ENCODE results near the gene FDXR. TPM values are rescaled to one million over a fixed set of nuclear protein-coding genes. Genes with fewer than 3 reads are reported as not detected.

FDXR gene
- total RNA-seq, 1 donor from 2014 or later = 30.8 TPM

GRCh38 chr17:74840989-74841666, 31.7 kb downstream of the FDXR start:
- FAIRE-seq = no peak
- TF ChIP-seq CTCF (IDR thresholded peaks at IDR 0.05; ENCODE audit: insufficient read depth, low read length, severe bottlenecking) = no peak
- Histone ChIP-seq H3K36me3 (ENCODE audit: control insufficient read depth, insufficient read depth, low read length) (peaks cover 2% of the 10 kb centered on the region), H3K4me3 (ENCODE audit: low read depth, low read length) (no peak overlapping the region), H3K27me3 (ENCODE audit: control insufficient read depth, insufficient read depth, low read length) (no peaks in the 10 kb centered on the region)
- DNase-seq (ENCODE audit: low read depth) = peak; percentile 9

GRCh38 chr17:74839990-74840852, 32.6 kb downstream of the FDXR start:
- Histone ChIP-seq H3K27me3 (ENCODE audit: control insufficient read depth, insufficient read depth, low read length) (no peaks in the 10 kb centered on the region), H3K4me3 (ENCODE audit: low read depth, low read length) (no peak overlapping the region), H3K36me3 (ENCODE audit: control insufficient read depth, insufficient read depth, low read length) (peaks cover 5% of the 10 kb centered on the region)
- FAIRE-seq = no peak
- no peak for TF ChIP-seq CTCF (IDR thresholded peaks at IDR 0.05; ENCODE audit: insufficient read depth, low read length, severe bottlenecking)
- DNase-seq (ENCODE audit: low read depth) = no peak

GRCh38 chr17:74838274-74838673, 34.5 kb downstream of the FDXR start:
- DNase-seq (ENCODE audit: low read depth) (no peak), FAIRE-seq (no peak)
- Histone ChIP-seq H3K4me3 (ENCODE audit: low read depth, low read length) (no peak overlapping the region), H3K27me3 (ENCODE audit: control insufficient read depth, insufficient read depth, low read length) (no peaks in the 10 kb centered on the region), H3K36me3 (ENCODE audit: control insufficient read depth, insufficient read depth, low read length) (peaks cover 5% of the 10 kb centered on the region)
- no peak for TF ChIP-seq CTCF (IDR thresholded peaks at IDR 0.05; ENCODE audit: insufficient read depth, low read length, severe bottlenecking)

DNA sequence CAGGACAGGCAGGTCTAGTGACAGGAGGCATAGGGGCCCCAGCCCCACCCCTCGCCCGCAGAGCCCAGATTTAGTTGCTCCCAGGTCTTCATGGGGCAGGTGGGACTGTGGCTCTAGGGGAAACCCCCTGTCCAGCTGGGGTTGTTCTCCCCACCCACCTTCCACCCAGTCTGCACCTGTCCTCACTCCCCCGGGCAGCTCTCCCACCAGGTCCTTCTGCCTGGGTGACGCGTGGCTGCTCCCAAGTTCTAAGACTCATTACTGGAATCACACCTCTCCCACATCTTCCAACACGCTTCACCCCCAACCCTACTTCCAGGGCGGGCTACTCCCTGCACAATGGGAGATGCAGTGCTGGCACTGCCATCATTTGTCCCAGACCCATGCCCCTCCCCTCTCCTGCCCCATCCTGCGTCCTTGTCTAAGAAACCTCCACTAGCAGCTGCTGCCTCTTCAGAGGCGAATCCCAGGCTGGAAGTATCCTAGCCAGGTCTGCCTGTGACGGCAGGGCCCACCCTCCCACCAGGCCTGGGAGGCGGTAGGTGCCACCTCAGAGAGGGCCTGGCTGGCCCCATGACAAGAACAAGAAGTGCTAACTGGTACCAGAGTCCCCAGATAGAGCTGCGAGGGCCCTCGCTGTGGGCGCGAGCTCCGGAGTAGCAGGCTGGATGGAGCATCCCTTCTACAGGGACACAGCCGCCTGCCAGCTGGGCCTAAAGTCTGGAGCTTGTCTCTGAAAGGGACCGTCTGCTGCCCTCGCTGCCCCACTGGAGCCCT, 35.9 kb downstream of the FDXR start:
- DNase-seq (ENCODE audit: low read depth) (no peak), FAIRE-seq (no peak)
- Histone ChIP-seq H3K27me3 (ENCODE audit: control insufficient read depth, insufficient read depth, low read length) (no peaks in the 10 kb centered on the region), H3K4me3 (ENCODE audit: low read depth, low read length) (no peak overlapping the region), H3K36me3 (ENCODE audit: control insufficient read depth, insufficient read depth, low read length) (peaks cover 5% of the 10 kb centered on the region)
- TF ChIP-seq CTCF (IDR thresholded peaks at IDR 0.05; ENCODE audit: insufficient read depth, low read length, severe bottlenecking) = no peak

GRCh38 chr17:74836191-74836590, 36.6 kb downstream of the FDXR start:
- Histone ChIP-seq H3K27me3 (ENCODE audit: control insufficient read depth, insufficient read depth, low read length) (no peaks in the 10 kb centered on the region), H3K36me3 (ENCODE audit: control insufficient read depth, insufficient read depth, low read length) (peaks cover 5% of the 10 kb centered on the region), H3K4me3 (ENCODE audit: low read depth, low read length) (no peak overlapping the region)
- FAIRE-seq (no peak), DNase-seq (ENCODE audit: low read depth) (no peak)
- no peak for TF ChIP-seq CTCF (IDR thresholded peaks at IDR 0.05; ENCODE audit: insufficient read depth, low read length, severe bottlenecking)

All from bronchial epithelial cell (primary cell).